Anterior cingulate cortex (tissue), 58 donors: ENCODE results near the gene BRD3OS.

Experiments used
- DNase-seq, 58 donors: peaks; one replicate each; lab custom pipeline; 2025; lab: John Stamatoyannopoulos, UW

The BRD3OS gene

GRCh38 chr9:134002796-134003195 lies 22.5 kb upstream of the BRD3OS start:
- no peak for DNase-seq

DNA sequence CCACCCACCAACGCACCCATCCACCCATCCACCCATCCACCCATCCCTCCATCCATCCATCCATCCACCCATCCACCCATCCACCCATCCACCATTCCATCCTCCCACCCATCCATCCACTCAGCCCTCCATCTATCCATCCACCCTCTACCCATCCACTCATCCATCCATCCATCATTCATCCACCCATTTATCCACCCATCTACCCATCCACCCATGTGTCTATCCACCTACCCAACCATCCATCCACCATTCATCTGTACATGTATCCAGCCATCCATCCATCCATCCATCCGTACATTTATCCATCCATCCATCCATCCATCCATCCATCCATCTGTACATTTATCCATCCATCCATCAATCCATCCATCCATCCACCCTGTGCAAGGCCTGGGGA lies 22.0 kb upstream of the BRD3OS start:
- no peak for DNase-seq

DNA sequence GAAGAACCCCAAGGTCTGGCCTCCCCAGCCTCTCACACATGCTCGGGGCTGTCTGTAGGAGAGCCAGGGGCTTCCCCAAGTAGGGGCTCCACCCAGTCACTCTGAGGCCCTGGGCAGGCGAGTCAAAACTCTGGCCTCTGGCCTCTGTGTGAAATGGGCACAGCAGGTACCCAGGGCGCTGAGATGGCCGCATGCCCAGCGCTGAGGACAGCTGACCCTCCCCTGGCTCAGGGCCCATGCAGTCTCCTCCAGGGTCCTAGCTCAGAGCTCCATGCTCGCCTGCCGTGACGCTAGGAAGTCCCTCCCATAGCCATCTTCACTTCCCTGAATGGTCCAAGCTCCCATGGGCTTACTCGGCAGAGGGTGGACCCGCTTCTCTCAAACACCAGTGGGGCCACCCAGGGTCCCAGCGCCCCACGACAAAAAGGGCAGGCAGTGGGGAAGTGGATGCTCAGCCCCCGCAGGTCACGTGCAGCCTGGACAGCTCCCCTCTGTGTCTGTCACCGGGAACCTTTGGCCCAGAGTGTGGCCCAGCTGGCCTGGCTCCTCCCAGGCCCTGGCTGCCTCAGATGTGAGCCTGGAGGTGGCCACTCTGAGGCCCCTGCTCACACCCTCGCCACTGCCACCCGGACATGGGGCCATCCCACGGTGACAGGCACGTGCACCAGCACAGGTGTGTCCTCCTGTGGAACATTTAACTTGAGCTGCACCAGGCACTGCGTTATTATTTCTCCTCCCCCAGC lies 21.0 kb upstream of the BRD3OS start:
- no peak for DNase-seq

DNA sequence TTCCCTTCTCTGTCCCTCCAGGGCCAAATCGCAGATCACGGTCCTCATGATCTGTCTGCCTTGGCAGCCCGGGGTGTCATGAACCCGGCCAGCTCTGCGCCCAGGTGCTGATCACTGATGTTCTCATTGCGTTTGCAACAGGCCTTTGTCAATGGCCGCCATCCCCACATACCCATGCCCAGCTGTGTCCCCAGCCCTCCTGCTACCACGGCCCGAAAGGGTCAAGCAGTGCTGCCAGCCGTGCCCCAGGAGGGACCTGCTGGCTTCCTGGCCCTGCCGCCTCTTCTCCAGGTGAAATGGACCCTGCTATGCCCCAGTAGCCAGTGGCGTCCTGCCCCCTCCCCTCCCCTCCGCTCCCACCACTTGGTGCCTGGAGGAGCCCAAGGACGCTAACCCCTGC lies 20.4 kb upstream of the BRD3OS start:
- DNase-seq = no peak

DNA sequence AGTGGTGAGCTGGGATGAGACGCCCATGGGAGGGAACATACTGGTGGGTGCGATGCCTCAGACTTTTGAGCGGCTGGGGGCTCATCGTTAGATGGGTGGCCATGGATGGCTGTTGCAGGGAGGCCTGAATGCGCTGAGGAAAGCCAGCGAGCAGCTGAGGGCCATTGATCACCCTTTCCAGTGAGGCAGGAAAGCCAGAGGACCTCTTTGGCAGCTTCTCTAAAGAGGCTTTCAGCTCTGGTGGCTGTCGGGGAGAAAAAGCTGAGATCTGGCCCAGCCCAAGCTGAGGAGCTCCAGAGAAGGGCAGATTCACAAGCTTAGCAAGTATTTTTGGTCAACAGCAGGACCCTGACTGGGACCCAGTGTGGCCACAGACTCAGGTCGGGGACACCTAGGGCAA lies 19.9 kb upstream of the BRD3OS start:
- no peak for DNase-seq

GRCh38 chr9:134007150-134007549 lies 18.1 kb upstream of the BRD3OS start:
- DNase-seq = no peak

DNA sequence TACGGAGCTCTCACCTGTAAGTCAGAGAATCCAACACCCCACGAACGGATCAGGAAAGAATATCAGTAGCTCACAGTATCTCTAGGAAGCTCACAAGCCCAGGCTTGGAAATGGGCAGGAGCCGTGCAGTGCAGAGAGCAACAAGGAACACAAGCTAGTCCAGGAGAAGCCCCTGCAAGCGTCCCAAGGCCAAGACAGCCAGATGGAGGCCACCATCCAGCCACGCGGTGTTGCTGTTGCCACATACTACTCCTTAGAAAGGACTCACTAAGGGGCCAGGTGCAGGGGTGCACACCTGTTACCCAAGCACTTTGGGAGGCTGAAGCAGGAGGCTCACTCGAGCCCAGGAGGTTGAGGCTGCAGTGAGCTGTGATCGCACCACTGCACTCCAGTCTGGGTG lies 17.7 kb upstream of the BRD3OS start:
- no peak for DNase-seq

- no peak for DNase-seq
Observed at GRCh38 chr9:134010310-134011173, 14.7 kb upstream of the BRD3OS start.

GRCh38 chr9:134011401-134011800 lies 13.9 kb upstream of the BRD3OS start:
- DNase-seq = no peak

DNA sequence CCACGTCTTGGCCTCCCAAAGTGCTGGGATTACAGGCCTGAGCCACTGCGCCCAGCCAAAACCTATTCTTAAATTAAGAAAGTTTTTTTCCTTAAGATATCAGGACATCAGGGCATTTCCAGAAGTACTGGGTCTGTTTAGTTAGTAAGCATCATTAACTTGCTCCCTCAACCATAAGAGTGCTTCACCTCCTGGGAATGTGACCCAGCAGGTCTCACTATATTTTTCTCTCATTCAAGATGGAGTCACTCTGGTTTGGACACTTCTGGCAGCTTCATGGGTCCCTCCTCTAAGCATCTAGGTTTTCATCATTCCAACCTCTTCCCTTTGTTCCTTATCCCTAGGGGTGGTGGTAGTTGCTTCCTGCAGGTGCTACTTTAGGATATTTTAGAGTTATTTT lies 10.3 kb upstream of the BRD3OS start:
- DNase-seq = no peak

DNA sequence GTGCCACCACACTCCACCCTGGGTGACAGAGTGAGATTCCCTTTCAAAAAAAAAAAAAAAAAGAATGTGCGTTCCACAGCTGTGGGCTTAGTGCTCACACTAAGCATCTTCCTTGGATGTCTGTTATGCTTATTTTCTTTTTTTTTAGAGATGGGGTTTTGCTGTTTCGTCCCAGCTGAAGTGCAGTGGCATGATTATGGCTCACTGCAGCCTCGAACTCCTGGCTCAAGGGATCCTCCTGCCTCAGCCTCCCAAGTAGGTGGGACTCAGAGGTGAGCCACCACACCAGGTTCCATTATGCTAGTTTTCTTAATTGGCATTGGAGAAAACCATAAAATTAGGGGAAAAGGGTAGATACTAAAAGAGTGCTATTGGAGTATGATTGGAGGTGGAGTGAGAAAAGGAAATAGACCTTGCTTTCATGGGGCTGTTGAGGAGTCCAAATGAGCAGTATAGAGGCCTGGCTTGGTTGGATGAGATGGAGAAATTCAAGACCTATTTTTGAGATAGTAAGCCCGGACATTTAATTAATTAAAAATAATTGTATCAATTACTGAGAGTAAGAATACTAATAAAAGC lies 978 bp upstream of the BRD3OS start:
- no peak for DNase-seq

DNA sequence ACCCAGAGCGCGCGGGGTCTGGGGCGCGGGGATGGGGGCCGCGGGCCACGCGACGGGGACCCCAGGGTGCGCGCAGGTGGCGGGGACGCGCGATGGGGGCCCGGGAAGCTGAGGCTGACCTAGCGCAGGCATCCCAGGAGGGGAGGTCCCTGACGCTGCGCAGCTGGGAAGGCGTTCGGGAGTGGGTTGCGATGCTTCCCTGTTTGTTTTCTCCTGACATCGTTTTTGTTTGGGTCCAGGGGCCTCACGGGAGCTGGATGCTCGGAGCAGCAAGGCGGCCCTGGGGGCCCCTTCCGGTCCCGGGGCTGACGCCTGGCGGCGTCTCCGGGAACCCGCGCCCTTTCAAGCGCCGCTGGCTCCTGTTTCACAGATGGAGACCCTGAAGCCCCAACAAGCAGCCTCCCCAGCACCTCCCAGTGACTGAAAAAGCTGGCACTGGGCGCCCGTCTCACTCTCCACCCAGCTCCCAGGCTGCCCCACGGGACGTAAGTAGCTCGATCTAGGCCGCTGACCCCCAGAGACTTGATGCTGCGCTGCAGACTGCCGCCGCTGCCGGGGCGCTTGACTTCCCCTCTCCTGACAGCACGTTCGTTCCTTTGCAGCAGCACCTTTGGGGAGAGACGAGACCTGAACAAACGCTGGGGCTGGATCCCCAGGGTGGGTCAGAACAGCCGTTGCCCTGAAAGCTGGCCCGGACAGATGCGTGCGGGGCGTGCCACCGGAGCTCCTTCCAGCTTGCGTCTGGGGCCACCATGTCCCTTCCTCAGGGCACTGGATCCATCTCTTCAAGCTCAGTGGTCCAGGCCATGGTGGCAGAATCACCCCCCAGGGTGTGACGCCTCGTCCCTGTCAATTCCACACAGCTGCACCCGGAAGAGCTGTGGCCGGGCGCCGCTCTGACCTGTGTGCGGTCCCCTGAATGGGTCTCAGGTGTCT lies 593 bp downstream of the BRD3OS start:
- DNase-seq = peak in 24 of 58 donors; percentile 15 to 71 (median 58)

GRCh38 chr9:134026581-134026980 lies 1.3 kb downstream of the BRD3OS start:
- no peak for DNase-seq

DNA sequence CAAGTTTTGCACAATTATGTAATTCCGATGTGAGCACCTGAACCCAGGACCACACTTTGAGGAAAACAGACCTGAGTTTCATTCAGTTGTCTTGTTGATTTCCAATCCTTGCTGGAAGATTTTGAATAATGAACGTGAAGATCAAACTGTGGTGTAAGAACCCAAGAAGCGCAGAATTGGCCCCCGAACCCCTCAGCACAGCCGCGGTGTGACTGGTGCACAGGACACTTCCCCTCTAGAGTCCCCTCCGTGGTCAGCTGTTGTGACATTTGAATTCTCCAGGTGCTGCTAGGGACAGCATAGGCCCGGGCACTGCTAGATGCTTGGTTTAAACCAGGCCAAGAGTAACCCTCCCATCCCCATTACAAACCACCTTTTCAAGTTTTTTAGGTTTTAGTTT lies 1.7 kb downstream of the BRD3OS start:
- no peak for DNase-seq

DNA sequence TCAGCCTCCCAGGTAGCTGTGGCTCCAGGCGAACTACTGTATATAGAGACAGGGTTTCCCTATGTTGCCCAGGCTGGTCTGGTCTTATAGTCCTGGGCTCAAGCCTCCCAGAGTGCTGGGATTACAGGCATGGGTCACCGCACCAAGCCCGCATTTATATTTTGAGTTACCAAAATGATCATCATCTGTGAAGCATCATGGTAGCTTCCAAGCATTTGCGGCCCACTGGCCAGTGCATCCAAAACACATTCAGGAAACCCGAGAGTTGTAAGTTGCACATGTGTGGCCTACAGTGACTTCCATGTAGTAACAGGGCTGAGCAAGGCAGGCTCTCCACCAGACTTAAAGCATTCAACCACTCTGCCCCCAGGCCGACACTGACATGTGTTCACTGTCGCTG lies 2.3 kb downstream of the BRD3OS start:
- DNase-seq = no peak

DNA sequence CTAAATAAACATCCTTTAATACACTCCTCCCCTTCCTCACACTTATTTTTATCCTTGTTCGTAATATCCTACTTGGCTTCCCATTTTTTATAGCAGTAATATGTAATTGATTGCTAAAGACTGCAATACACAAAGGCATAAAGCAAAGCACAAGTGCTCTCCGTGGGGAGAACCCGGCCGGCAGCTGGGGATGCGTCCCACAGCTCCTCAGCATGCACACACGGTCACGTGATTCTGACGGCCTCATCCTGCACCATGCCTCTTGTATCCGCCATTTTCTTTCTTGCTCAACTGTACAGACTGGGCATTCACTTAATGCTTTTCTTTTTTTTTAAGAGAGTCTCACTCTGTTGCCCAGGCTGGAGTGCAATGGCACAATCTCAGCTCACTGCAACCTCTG lies 2.8 kb downstream of the BRD3OS start:
- DNase-seq = no peak

DNA sequence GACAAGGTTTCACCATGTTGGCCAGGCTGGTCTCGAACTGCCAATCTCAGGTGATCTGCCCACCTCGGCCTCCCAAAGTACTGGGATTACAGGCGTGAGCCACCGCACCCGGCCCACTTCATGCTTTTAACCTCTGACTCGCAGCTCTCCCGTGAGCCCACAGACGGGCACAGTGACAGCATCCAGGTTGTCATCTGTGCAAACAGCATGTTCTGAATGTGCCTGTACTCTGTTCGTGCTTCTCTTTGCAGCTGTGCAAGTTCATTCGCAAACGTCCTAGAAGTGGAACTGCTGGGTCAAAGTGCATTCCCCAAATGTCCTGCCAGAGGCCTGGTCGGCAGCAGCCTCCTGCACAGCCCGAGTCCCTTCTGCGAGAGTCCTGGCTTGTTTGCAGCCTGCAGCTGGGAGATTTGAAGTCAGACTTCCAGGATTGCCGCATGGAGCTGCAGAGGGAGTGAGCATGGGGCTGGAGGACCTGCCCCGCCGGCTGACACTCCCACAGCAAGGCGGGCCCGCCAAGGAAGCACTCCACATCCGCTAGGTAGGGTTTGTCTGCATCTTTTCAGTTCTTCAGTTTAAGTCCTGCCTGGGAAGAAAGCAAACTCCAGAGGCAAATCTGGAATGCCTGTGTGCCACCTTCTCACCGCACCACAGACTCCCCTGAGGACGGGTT lies 3.4 kb downstream of the BRD3OS start:
- no peak for DNase-seq

DNA sequence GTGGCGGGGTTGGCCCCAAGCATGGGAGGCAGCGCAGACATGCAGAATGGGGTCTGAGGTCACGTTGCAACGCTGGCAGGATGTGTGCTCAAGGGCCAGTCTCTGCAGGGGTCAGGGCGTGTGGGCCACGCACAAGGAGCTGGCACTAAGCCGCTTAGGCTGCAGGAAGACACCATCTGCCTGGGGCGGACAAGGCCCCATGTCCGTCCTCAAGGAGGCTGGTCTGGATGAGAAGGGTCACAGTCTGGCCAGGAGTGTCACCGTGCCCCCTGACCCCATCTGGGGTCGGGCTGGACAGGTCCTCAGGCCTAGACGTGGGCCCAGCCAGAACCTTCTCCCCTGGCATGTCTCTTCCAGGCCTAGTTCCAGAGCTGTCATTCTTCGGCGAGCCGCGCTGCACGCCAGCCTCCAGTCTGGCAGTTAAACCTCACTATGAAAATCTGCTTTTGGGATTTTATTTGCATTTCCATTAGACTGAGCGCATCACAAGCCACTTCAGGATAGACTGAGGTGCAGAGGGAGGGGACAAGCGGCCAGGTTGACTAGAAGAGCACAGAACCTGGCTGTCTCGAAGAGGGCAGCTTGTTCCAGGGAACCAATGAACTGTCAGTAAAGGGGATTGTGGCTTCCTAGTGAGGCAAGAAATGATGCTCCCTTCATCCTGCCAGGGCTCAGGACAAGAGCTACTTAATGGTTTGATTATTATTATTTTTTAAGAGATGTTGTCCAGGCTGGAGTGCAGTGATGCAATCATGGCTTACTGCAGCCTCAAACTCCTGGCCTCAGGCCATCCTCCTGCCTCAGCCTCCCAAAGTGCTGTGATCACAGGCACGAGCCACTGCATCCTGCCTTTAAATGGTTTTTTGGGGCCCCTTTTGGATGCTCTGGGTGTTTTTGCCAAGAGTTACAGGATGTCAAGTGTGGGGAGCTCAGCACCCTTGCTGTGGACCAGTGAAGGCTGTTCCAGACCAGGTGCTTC lies 4.3 kb downstream of the BRD3OS start:
- DNase-seq = no peak
